MCF 10A (cell line): ENCODE measurements around the gene ST8SIA2. TPM values are rescaled to one million over a fixed set of nuclear protein-coding genes. Genes with fewer than 3 reads are reported as not detected.

Experiments used
- BruUV-seq: library from RNA; stranded (reverse); fragments of 400-500 nt; replicated peaks from 2 replicates; lab custom pipeline; 2021; lab: Mats Ljungman, UMichigan
- CTCF ChIA-PET: fragments of 300-600 bp; sonication (Branson Sonifier 250); formaldehyde crosslinking; extraction: SDS; loops from one replicate; lab custom pipeline; 2021; ENCODE audit warnings: antibody characterized with exemption, inconsistent platforms; lab: Yijun Ruan, JAX
- POLR2A ChIA-PET: fragments of 300-600, 350-650 bp; sonication (Branson Sonifier 250); formaldehyde crosslinking; extraction: SDS; loops from one replicate; lab custom pipeline; 2020; ENCODE audit warnings: antibody characterized with exemption, inconsistent platforms; lab: Yijun Ruan, JAX
- DNase-seq: peaks from one replicate; pipeline ENCODE4 v3.0.0-alpha.2; 2018; ENCODE audit not compliant: unreplicated experiment
- H3K27ac Mint-ChIP-seq: one replicate; pipeline ENCODE4 v1.8.0; 2022; ENCODE audit warnings: mild to moderate bottlenecking, low read depth, mixed read lengths; ENCODE audit not compliant: unreplicated experiment
- H3K27me3 Mint-ChIP-seq: one replicate; pipeline ENCODE4 v1.8.0; 2022; ENCODE audit warnings: mixed read lengths; ENCODE audit not compliant: insufficient read depth, unreplicated experiment
- H3K36me3 Mint-ChIP-seq: one replicate; pipeline ENCODE4 v1.8.0; 2022; ENCODE audit warnings: mild to moderate bottlenecking, moderate library complexity, mixed read lengths; ENCODE audit not compliant: insufficient read depth, unreplicated experiment
- H3K4me1 Mint-ChIP-seq: one replicate; pipeline ENCODE4 v1.8.0; 2022; ENCODE audit warnings: mixed read lengths; ENCODE audit not compliant: insufficient read depth, unreplicated experiment
- H3K4me3 Mint-ChIP-seq: one replicate; pipeline ENCODE4 v1.8.0; 2022; ENCODE audit warnings: mild to moderate bottlenecking, moderate library complexity, mixed read lengths; ENCODE audit not compliant: unreplicated experiment
- H3K9me3 Mint-ChIP-seq: one replicate; pipeline ENCODE4 v1.8.0; 2022; ENCODE audit warnings: mixed read lengths; ENCODE audit not compliant: unreplicated experiment
- intact Hi-C: fragments of 100-400 bp; cut with micrococcal nuclease; formaldehyde crosslinking; loops from 2 replicates; pipeline ENCODE4 v1.14.1; 2022
- total RNA-seq: library from RNA; stranded (reverse); gene quantifications from 2 replicates; pipeline ENCODE4 v1.2.3, GENCODE V29; 2022
- TF ChIP-seq, protein P1 (sequence below): fragments of 200-600 bp; IDR thresholded peaks from one replicate; pipeline ENCODE4 v1.8.0; 2022; ENCODE audit warnings: antibody characterized with exemption, mild to moderate bottlenecking; ENCODE audit not compliant: unreplicated experiment

ST8SIA2 gene
- total RNA-seq, 1 experiment from 2014 or later, result not detected

DNA sequence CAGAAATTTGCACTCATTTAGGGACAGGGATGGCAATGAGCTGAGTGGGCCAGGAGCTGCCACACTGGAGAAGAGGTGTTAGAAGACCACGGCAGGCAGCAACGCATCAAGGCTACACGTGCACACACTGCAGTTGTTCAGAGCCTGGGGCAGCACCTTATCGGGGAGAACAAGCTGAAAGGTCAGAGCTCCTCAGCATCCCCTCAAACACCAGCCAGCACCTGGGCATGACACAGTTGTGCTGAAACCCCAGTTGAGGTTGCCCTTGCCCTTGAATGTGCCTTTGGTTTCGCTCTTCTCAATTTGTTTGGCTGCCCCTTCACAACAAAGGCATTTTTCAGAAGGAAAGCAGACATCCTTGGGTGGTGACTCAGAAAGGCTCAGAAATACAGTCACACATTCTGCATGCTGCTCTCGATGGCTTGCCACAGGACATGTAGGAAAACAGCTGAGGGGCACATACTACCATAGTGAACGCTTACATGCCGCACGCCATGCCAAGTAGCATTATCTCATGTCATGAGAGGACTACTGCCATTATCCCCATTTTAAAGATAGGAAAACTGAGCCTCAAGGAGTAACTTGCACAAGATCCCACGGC lies 57.6 kb downstream of the ST8SIA2 start:
- ChIA-PET CTCF (no interaction called here), POLR2A (interaction anchor here (0.8 kb wide), 1 partner anchor 60 kb away, joined by 5 read pairs; no protein-coding TSS in a partner anchor)
- intact Hi-C loops, result no loop called here
- peak; percentile 25 for DNase-seq
- no peaks in the 10 kb centered on the region for H3K27me3 Mint-ChIP-seq
- H3K4me1 Mint-ChIP-seq, result peaks cover 9% of the 10 kb centered on the region
- TF ChIP-seq, protein P1, sequence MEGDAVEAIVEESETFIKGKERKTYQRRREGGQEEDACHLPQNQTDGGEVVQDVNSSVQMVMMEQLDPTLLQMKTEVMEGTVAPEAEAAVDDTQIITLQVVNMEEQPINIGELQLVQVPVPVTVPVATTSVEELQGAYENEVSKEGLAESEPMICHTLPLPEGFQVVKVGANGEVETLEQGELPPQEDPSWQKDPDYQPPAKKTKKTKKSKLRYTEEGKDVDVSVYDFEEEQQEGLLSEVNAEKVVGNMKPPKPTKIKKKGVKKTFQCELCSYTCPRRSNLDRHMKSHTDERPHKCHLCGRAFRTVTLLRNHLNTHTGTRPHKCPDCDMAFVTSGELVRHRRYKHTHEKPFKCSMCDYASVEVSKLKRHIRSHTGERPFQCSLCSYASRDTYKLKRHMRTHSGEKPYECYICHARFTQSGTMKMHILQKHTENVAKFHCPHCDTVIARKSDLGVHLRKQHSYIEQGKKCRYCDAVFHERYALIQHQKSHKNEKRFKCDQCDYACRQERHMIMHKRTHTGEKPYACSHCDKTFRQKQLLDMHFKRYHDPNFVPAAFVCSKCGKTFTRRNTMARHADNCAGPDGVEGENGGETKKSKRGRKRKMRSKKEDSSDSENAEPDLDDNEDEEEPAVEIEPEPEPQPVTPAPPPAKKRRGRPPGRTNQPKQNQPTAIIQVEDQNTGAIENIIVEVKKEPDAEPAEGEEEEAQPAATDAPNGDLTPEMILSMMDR, result no peak
- H3K9me3 Mint-ChIP-seq, result no peaks in the 10 kb centered on the region
- no peak overlapping the region for H3K27ac Mint-ChIP-seq
- no TSS peak for BruUV-seq
- H3K4me3 Mint-ChIP-seq, result no peak overlapping the region
- no peaks in the 10 kb centered on the region for H3K36me3 Mint-ChIP-seq

DNA sequence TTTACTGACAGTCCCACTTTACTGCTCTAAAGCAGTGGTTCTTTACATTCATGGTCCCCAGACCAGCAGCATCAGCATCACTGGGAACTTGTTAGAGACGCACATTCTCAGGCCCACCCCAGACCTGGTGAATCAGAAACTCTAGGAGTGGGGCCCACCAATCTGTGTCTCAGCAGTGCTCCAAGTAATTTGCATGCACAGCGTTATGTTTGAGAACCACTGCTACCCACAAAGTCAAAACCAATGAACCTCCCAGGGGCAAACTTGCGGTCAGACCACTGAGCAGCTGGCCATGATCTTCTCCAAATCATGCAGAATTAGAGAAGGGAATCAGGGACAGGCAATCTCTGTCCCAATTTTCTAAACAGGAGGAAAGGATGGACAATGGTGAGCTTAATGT lies 58.5 kb downstream of the ST8SIA2 start:
- TF ChIP-seq, protein P1, result no peak
- POLR2A ChIA-PET, result no interaction called here
- intact Hi-C loops, result no loop called here
- Mint-ChIP-seq H3K9me3 (no peaks in the 10 kb centered on the region), H3K36me3 (no peaks in the 10 kb centered on the region), H3K4me3 (no peak overlapping the region), H3K27ac (no peak overlapping the region), H3K4me1 (peaks cover 9% of the 10 kb centered on the region), H3K27me3 (no peaks in the 10 kb centered on the region)
- no peak for DNase-seq
- BruUV-seq, result no TSS peak
- CTCF ChIA-PET, result interaction anchor here (0.8 kb wide), 1 partner anchor 1971 kb away, joined by 3 read pairs; no protein-coding TSS in a partner anchor

DNA sequence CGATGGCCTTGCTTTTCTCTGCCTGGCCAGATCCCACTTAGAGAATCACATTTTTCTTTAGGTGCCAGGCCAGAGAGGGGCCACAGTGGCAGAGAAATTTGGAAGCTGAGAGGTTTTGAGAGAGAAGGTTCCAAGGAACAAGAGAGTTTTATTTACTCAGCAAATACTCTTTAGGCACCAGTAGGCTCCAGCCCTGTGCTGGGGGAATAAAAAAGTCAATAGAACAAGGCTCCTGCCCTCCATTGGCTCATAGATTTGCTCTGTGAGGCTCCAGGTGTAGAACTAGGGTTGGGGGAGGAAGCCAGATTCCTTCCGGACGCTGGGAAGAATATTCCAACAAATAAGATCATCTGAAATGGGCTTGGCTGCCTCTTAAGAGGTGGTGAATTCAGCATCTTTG lies 59.9 kb downstream of the ST8SIA2 start:
- intact Hi-C loops, result no loop called here
- Mint-ChIP-seq H3K4me3 (no peak overlapping the region), H3K27ac (no peak overlapping the region), H3K27me3 (peaks cover 11% of the 10 kb centered on the region), H3K9me3 (no peaks in the 10 kb centered on the region), H3K4me1 (peaks cover 9% of the 10 kb centered on the region), H3K36me3 (no peaks in the 10 kb centered on the region)
- ChIA-PET POLR2A (no interaction called here), CTCF (interaction anchor here (1.2 kb wide), 1 partner anchor 68 kb away, joined by 3 read pairs; no protein-coding TSS in a partner anchor)
- BruUV-seq, result no TSS peak
- DNase-seq, result no peak
- TF ChIP-seq, protein P1, result no peak

DNA sequence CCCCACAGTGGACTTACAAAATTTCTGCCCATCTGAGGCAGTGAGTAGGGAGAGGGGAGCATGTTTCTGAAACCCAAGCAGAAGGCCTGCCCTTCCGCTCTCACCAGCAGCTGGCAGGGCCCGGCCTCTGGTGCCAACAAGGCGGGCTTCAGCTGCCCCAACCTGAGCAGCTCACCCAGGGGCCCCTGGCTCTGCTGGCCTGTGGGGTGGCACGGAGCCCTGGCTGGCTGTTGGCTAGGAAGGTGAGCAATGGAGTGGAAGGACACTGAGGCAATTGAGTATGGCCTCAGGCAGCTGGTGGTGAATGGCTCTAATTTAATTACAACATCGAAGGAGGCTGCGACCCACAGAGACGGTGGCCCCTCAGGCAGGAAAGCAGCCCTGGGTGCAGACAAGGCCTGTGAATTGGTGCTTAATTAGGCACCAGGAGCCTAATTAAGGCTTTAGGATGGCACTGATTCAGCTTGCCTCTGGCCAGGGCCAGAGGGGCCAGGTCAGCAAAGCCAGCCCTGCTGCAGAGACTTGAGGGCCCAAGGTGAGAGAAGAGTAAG lies 60.9 kb downstream of the ST8SIA2 start:
- CTCF ChIA-PET, result interaction anchor here (0.6 kb wide), 1 partner anchor 114 kb away, joined by 3 read pairs; no protein-coding TSS in a partner anchor
- POLR2A ChIA-PET, result interaction anchor here (0.7 kb wide), 1 partner anchor 71 kb away, joined by 3 read pairs; no protein-coding TSS in a partner anchor
- Mint-ChIP-seq H3K4me3 (no peak overlapping the region), H3K9me3 (no peaks in the 10 kb centered on the region), H3K4me1 (peaks cover 9% of the 10 kb centered on the region), H3K27ac (no peak overlapping the region), H3K27me3 (peaks cover 11% of the 10 kb centered on the region), H3K36me3 (no peaks in the 10 kb centered on the region)
- no TSS peak for BruUV-seq
- DNase-seq, result no peak
- intact Hi-C loops, result no loop called here
- TF ChIP-seq, protein P1, result no peak
